KMS-11 (cell line): ENCODE data around the gene AGBL4.

ENCODE experiments used
- H2AFZ ChIP-seq: fragments of 200-600 bp; sonication (generic); 2 replicates; pipeline ENCODE4 v1.6.1; 2016; ENCODE audit warnings: antibody characterized with exemption, mixed run types, low read depth
- H3K27ac ChIP-seq: fragments of 200-600 bp; sonication (generic); 2 replicates; pipeline ENCODE4 v1.6.1; 2016; ENCODE audit warnings: mild to moderate bottlenecking, mixed run types
- H3K27me3 ChIP-seq: fragments of 200-600 bp; sonication (generic); 2 replicates; pipeline ENCODE4 v1.6.1; 2017; ENCODE audit warnings: mild to moderate bottlenecking, low read depth, mixed run types, moderate library complexity; ENCODE audit not compliant: insufficient read depth
- H3K36me3 ChIP-seq: fragments of 200-600 bp; sonication (generic); 2 replicates; pipeline ENCODE4 v1.6.1; 2017; ENCODE audit warnings: mild to moderate bottlenecking, mixed run types; ENCODE audit not compliant: insufficient read depth
- H3K4me1 ChIP-seq: fragments of 200-600 bp; sonication (generic); 2 replicates; pipeline ENCODE4 v1.6.1; 2016; ENCODE audit warnings: mild to moderate bottlenecking, low read depth, mixed run types; ENCODE audit not compliant: poor library complexity, severe bottlenecking
- H3K4me2 ChIP-seq: fragments of 200-600 bp; sonication (generic); 2 replicates; pipeline ENCODE4 v1.7.0; 2016; ENCODE audit warnings: mild to moderate bottlenecking, mixed run types
- H3K4me3 ChIP-seq: fragments of 200-600 bp; sonication (generic); IDR thresholded peaks from 2 replicates; pipeline ENCODE4 v1.6.1; 2017; ENCODE audit warnings: low read depth, low read length, mixed read lengths; ENCODE audit not compliant: insufficient read depth
- H3K79me2 ChIP-seq: fragments of 200-600 bp; sonication (generic); 2 replicates; pipeline ENCODE4 v1.6.1; 2016; ENCODE audit warnings: low read depth, mixed run types; ENCODE audit not compliant: insufficient read depth
- H3K9ac ChIP-seq: fragments of 200-600 bp; sonication (generic); 2 replicates; pipeline ENCODE4 v1.6.1; 2016; ENCODE audit warnings: mild to moderate bottlenecking, mixed run types
- H4K20me1 ChIP-seq: fragments of 200-600 bp; sonication (generic); 2 replicates; pipeline ENCODE4 v1.6.1; 2016; ENCODE audit warnings: mild to moderate bottlenecking, mixed run types; ENCODE audit not compliant: insufficient read depth
- CTCF ChIP-seq: fragments of 200-600 bp; sonication (generic); conservative IDR thresholded peaks from 2 replicates; pipeline ENCODE4 v1.6.1; 2017; ENCODE audit warnings: low read depth, mild to moderate bottlenecking, antibody characterized with exemption, low read length, moderate library complexity, mixed read lengths

AGBL4 gene

DNA sequence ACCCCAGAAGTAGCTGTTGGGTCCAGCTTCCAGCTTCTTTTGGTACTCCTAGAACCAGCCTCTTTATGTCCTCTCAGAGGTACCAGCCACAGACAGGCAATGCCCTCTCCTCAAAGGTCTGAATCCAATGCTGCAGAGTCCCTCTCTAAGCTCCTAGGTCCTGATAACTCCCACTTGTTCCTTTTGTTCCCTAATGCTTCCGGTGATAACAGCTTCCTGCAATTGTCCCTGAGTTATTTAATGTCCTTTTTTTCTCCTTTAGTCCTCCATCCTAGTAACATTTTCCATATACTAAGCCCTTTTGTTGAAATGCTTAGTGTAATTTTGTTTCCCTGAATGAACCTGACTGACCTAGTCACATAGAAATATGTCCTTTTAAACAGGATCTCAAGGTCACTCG is 1045.3 kb downstream of the AGBL4 start:
- no peak for TF ChIP-seq CTCF
- Histone ChIP-seq H3K4me2 (no peak overlapping the region), H3K27me3 (no peaks in the 10 kb centered on the region)

GRCh38 chr1:48977273-48977672 is 1046.5 kb downstream of the AGBL4 start:
- Histone ChIP-seq H3K9ac (no peak overlapping the region), H2AFZ (no peak overlapping the region), H4K20me1 (no peaks in the 10 kb centered on the region), H3K4me2 (no peak overlapping the region), H3K79me2 (no peaks in the 10 kb centered on the region), H3K36me3 (no peaks in the 10 kb centered on the region), H3K4me1 (peaks cover 40% of the 10 kb centered on the region), H3K27me3 (no peaks in the 10 kb centered on the region), H3K27ac (no peak overlapping the region), H3K4me3 (no peak overlapping the region)
- no peak for TF ChIP-seq CTCF

More for the DNA sequence above, 1045.3 kb downstream of the AGBL4 start:
- Histone ChIP-seq H3K27ac (no peak overlapping the region), H3K36me3 (no peaks in the 10 kb centered on the region), H2AFZ (no peak overlapping the region), H3K79me2 (no peaks in the 10 kb centered on the region), H3K4me3 (no peak overlapping the region), H4K20me1 (no peaks in the 10 kb centered on the region), H3K9ac (no peak overlapping the region), H3K4me1 (peaks cover 40% of the 10 kb centered on the region)

DNA sequence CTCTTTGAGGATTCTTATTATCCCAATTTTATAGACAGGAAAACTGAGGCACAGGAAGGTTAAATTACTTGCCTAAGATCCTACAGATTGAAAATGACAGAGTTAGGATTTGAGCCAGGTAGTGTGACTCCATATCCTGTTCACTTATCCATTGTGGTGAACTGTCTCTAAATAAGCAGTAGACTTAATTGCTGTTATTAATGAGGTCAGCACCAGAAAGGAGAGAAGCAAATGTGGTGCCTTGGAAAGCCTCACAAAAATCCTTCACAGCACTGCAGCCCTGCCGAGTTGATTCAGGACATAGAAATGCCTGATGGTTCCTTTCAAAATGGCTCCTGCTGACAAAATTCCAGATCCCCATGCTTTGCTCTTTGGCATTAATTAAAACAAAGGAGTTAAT is 1053.8 kb downstream of the AGBL4 start:
- no peak for TF ChIP-seq CTCF
- Histone ChIP-seq H3K27ac (no peak overlapping the region), H4K20me1 (no peaks in the 10 kb centered on the region), H3K4me2 (no peak overlapping the region), H2AFZ (no peak overlapping the region), H3K4me3 (no peak overlapping the region), H3K27me3 (no peaks in the 10 kb centered on the region), H3K9ac (no peak overlapping the region), H3K79me2 (no peaks in the 10 kb centered on the region), H3K36me3 (no peaks in the 10 kb centered on the region), H3K4me1 (no peaks in the 10 kb centered on the region)

GRCh38 chr1:48967318-48967717 is 1056.4 kb downstream of the AGBL4 start:
- no peaks in the 10 kb centered on the region for H3K79me2 ChIP-seq
- no peaks in the 10 kb centered on the region for H3K36me3 ChIP-seq
- H2AFZ ChIP-seq, result no peak overlapping the region
- TF ChIP-seq CTCF, result no peak
- no peaks in the 10 kb centered on the region for H3K4me1 ChIP-seq
- H4K20me1 ChIP-seq, result no peaks in the 10 kb centered on the region
- H3K4me2 ChIP-seq, result no peak overlapping the region
- no peak overlapping the region for H3K9ac ChIP-seq
- no peak overlapping the region for H3K4me3 ChIP-seq
- H3K27ac ChIP-seq, result no peak overlapping the region
- H3K27me3 ChIP-seq, result no peaks in the 10 kb centered on the region
